IMR-90 (cell line): Measurements from ENCODE around the gene MTMR6. TPM values are rescaled to one million over a fixed set of nuclear protein-coding genes. Genes with fewer than 3 reads are reported as not detected.

Experiments
- ATAC-seq: fragments of 200-7000 bp; cut with Tn5 transposase; 2 replicates; pipeline ENCODE4 v1.9.1; 2020; ENCODE audit warnings: low read depth, mild to moderate bottlenecking, moderate library complexity
- BruUV-seq: library from RNA; stranded (reverse); fragments of 400-500 nt; replicated peaks from 2 replicates; lab custom pipeline; 2021; lab: Mats Ljungman, UMichigan
- CTCF ChIA-PET: fragments of 300-600 bp; formaldehyde crosslinking; extraction: SDS; loops from one replicate; lab custom pipeline; 2021; ENCODE audit warnings: antibody characterized with exemption; lab: Yijun Ruan, JAX
- POLR2A ChIA-PET: fragments of 300-600 bp; sonication (Branson Sonifier 250); formaldehyde crosslinking; loops from one replicate; lab custom pipeline; 2022; ENCODE audit warnings: antibody characterized with exemption; ENCODE audit not compliant: unreplicated experiment; lab: Charles Lee
- DNase-seq: peaks from one replicate; pipeline ENCODE4 v3.0.0; 2013
- H2AFZ ChIP-seq: replicated peaks from 2 replicates; pipeline ENCODE3; 2013; ENCODE audit warnings: low read length, mild to moderate bottlenecking; ENCODE audit not compliant: poor library complexity
- H2AK5ac ChIP-seq: 2 replicates; pipeline ENCODE4 v1.6.1; 2013; ENCODE audit warnings: low read depth, low read length, inconsistent platforms
- H2AK9ac ChIP-seq: replicated peaks from 2 replicates; pipeline ENCODE3; 2013; ENCODE audit warnings: mild to moderate bottlenecking, low read depth, low read length, moderate library complexity; ENCODE audit not compliant: poor library complexity
- H2BK120ac ChIP-seq: 2 replicates; pipeline ENCODE4 v1.6.1; 2013; ENCODE audit warnings: low read depth, low read length, inconsistent platforms
- H2BK15ac ChIP-seq: 3 replicates; pipeline ENCODE4 v1.6.1; 2013; ENCODE audit warnings: low read depth, low read length, inconsistent platforms
- H2BK20ac ChIP-seq: 2 replicates; pipeline ENCODE4 v1.6.1; 2013; ENCODE audit warnings: low read depth, mild to moderate bottlenecking, inconsistent platforms, low read length, moderate library complexity
- H2BK5ac ChIP-seq: 2 replicates; pipeline ENCODE4 v1.6.1; 2013; ENCODE audit warnings: mild to moderate bottlenecking, low read depth, low read length, inconsistent platforms; ENCODE audit not compliant: poor library complexity, severe bottlenecking
- H3K14ac ChIP-seq: replicated peaks from 2 replicates; pipeline ENCODE4 v1.6.1; 2013; ENCODE audit warnings: low read depth, low read length, inconsistent platforms
- H3K18ac ChIP-seq: 2 replicates; pipeline ENCODE4 v1.6.1; 2013; ENCODE audit warnings: low read depth, low read length, control low read depth
- H3K23ac ChIP-seq: 2 replicates; pipeline ENCODE4 v1.6.1; 2013; ENCODE audit warnings: low read depth, low read length, inconsistent platforms
- H3K27ac ChIP-seq: 2 replicates; pipeline ENCODE4 v1.5.1; 2013; ENCODE audit warnings: mild to moderate bottlenecking, control low read depth, low read length; ENCODE audit not compliant: insufficient read depth
- H3K27me3 ChIP-seq: 2 replicates; pipeline ENCODE4 v1.6.1; 2013; ENCODE audit warnings: low read length; ENCODE audit not compliant: control insufficient read depth, insufficient read depth
- H3K36me3 ChIP-seq: 2 replicates; pipeline ENCODE4 v1.6.1; 2013; ENCODE audit warnings: low read length, mixed read lengths; ENCODE audit not compliant: control insufficient read depth, insufficient read depth
- H3K4ac ChIP-seq: 2 replicates; pipeline ENCODE4 v1.6.1; 2013; ENCODE audit warnings: low read depth, low read length, inconsistent platforms
- H3K4me1 ChIP-seq: 2 replicates; pipeline ENCODE4 v1.6.1; 2013; ENCODE audit warnings: low read length, mixed read lengths; ENCODE audit not compliant: control insufficient read depth, insufficient read depth
- H3K4me2 ChIP-seq: 2 replicates; pipeline ENCODE4 v1.6.1; 2013; ENCODE audit warnings: low read depth, mild to moderate bottlenecking, control low read depth, low read length, moderate library complexity
- H3K4me3 ChIP-seq: 2 replicates; pipeline ENCODE4 v1.5.1; 2013; ENCODE audit warnings: low read depth, mild to moderate bottlenecking, control low read depth, low read length, moderate library complexity; ENCODE audit not compliant: insufficient read depth
- H3K56ac ChIP-seq: 2 replicates; pipeline ENCODE4 v1.6.1; 2013; ENCODE audit warnings: low read length, inconsistent platforms; ENCODE audit not compliant: insufficient read depth; ENCODE audit errors: extremely low read depth
- H3K79me1 ChIP-seq, 2 experiments: 2 replicates each; pipeline ENCODE4 v1.6.1; 2013; ENCODE audit warnings: low read length in 2 of 2, inconsistent platforms in 1 of 2, low read depth in 1 of 2
- H3K9ac ChIP-seq: 2 replicates; pipeline ENCODE4 v1.6.1; 2013; ENCODE audit warnings: low read depth, low read length, control low read depth
- H3K9me1 ChIP-seq: 2 replicates; pipeline ENCODE4 v1.6.1; 2013; ENCODE audit warnings: low read length, inconsistent platforms; ENCODE audit not compliant: insufficient read depth
- H3K9me3 ChIP-seq: 2 replicates; pipeline ENCODE4 v1.6.1; 2013; ENCODE audit warnings: low read length; ENCODE audit not compliant: control insufficient read depth, insufficient read depth
- H4K20me1 ChIP-seq: 2 replicates; pipeline ENCODE4 v1.6.1; 2013; ENCODE audit warnings: low read length, inconsistent platforms; ENCODE audit not compliant: insufficient read depth
- H4K5ac ChIP-seq: 2 replicates; pipeline ENCODE4 v1.6.1; 2013; ENCODE audit warnings: mild to moderate bottlenecking, low read depth, low read length, control low read depth
- H4K8ac ChIP-seq, 2 experiments: 2 replicates each; pipeline ENCODE4 v1.6.1; 2013; ENCODE audit warnings: low read depth in 2 of 2, low read length in 2 of 2, control low read depth in 1 of 2, inconsistent platforms in 1 of 2
- H4K91ac ChIP-seq: 2 replicates; pipeline ENCODE4 v1.6.1; 2013; ENCODE audit warnings: low read depth, low read length, inconsistent platforms; ENCODE audit not compliant: insufficient read depth
- BHLHE40 ChIP-seq: fragments of 150-350 bp; IDR thresholded peaks from 2 replicates; pipeline ENCODE4 v1.6.1; 2016; ENCODE audit warnings: mild to moderate bottlenecking, low read depth, low read length
- FOS ChIP-seq: fragments of 150-350 bp; IDR thresholded peaks from 2 replicates; pipeline ENCODE4 v1.6.1; 2016; ENCODE audit warnings: low read depth, low read length
- MAFK ChIP-seq: IDR thresholded peaks from 2 replicates; pipeline ENCODE4 v1.6.1; 2012; ENCODE audit warnings: low read depth, low read length, improper control_type of control experiment
- MAZ ChIP-seq: IDR thresholded peaks from 2 replicates; pipeline ENCODE4 v1.6.1; 2012; ENCODE audit warnings: low read depth, mild to moderate bottlenecking, low read length, improper control_type of control experiment, moderate library complexity, borderline replicate concordance
- MXI1 ChIP-seq: IDR thresholded peaks from 2 replicates; pipeline ENCODE4 v1.6.1; 2012; ENCODE audit warnings: low read depth, mild to moderate bottlenecking, low read length, moderate library complexity, borderline replicate concordance
- NFE2L2 ChIP-seq: fragments of 150-350 bp; IDR thresholded peaks from 2 replicates; pipeline ENCODE4 v1.6.1; 2016; ENCODE audit warnings: low read depth, mild to moderate bottlenecking, low read length
- RAD21 ChIP-seq: IDR thresholded peaks from 2 replicates; pipeline ENCODE4 v1.6.1; 2012; ENCODE audit warnings: low read length, improper control_type of control experiment
- RCOR1 ChIP-seq: IDR thresholded peaks from 2 replicates; pipeline ENCODE4 v1.6.1; 2012; ENCODE audit warnings: mild to moderate bottlenecking, low read length, improper control_type of control experiment; ENCODE audit not compliant: insufficient replicate concordance
- RFX5 ChIP-seq: IDR thresholded peaks from 2 replicates; pipeline ENCODE4 v1.8.0; 2012; ENCODE audit warnings: low read depth, mild to moderate bottlenecking, low read length, moderate library complexity
- SMC3 ChIP-seq: fragments of 150-350 bp; IDR thresholded peaks from 2 replicates; pipeline ENCODE4 v1.6.1; 2016; ENCODE audit warnings: low read depth, mild to moderate bottlenecking, antibody characterized with exemption, low read length, moderate library complexity
- WGBS, 2 experiments: methylation state at CpG; one replicate each; pipeline versions ENCODE4 v1.1.5 to v1.1.7; 2013; ENCODE audit warnings: missing lambda C conversion rate in 2 of 2; ENCODE audit not compliant: insufficient read length in 1 of 2; ENCODE audit errors: extremely low coverage in 2 of 2; 5-methylcytosine and 5-hydroxymethylcytosine counted together
- dilution Hi-C: fragments of 300-500 bp; cut with HindIII; formaldehyde crosslinking; loops from one replicate; pipeline ENCODE4 v1.14.3; 2018; ENCODE audit warnings: low sequenced_read_pairs; ENCODE audit not compliant: unreplicated experiment
- in situ Hi-C: fragments of 300-500 bp; cut with MboI; formaldehyde crosslinking; loops from 3 replicates; pipeline ENCODE4 v1.14.3; 2019; ENCODE audit warnings: low sequenced_read_pairs, inconsistent platforms, mixed read lengths
- intact Hi-C: fragments of 100-400 bp; cut with micrococcal nuclease; formaldehyde crosslinking; loops from 2 replicates; pipeline ENCODE4 v1.10.0; 2022
- polyA plus RNA-seq, 3 experiments: library from polyadenylated mRNA; depleted of rRNA; stranded (reverse); fragments of >200 nt; gene quantifications; 2 replicates each; pipeline ENCODE4 v1.2.3, GENCODE V29; 2012; ENCODE audit warnings: low replicate concordance in 1 of 3
- total RNA-seq: library from RNA; depleted of rRNA; stranded (reverse); fragments of >200 nt; gene quantifications from 2 replicates; pipeline ENCODE4 v1.2.3, GENCODE V29; 2012
- TF ChIP-seq, protein P1 (sequence below): conservative IDR thresholded peaks from 2 replicates; pipeline ENCODE4 v1.5.1; 2012; ENCODE audit warnings: mild to moderate bottlenecking, low read depth, low read length, improper control_type of control experiment
- TF ChIP-seq, protein P2 (sequence below): fragments of 150-350 bp; IDR thresholded peaks from 2 replicates; pipeline ENCODE4 v1.6.1; 2016; ENCODE audit warnings: low read depth, mild to moderate bottlenecking, low read length, moderate library complexity, borderline replicate concordance

The MTMR6 gene
- total and polyA plus RNA-seq, 2 of the 4 experiments (the other 2 are of a cell fraction): 9.4 to 21.7 TPM

DNA sequence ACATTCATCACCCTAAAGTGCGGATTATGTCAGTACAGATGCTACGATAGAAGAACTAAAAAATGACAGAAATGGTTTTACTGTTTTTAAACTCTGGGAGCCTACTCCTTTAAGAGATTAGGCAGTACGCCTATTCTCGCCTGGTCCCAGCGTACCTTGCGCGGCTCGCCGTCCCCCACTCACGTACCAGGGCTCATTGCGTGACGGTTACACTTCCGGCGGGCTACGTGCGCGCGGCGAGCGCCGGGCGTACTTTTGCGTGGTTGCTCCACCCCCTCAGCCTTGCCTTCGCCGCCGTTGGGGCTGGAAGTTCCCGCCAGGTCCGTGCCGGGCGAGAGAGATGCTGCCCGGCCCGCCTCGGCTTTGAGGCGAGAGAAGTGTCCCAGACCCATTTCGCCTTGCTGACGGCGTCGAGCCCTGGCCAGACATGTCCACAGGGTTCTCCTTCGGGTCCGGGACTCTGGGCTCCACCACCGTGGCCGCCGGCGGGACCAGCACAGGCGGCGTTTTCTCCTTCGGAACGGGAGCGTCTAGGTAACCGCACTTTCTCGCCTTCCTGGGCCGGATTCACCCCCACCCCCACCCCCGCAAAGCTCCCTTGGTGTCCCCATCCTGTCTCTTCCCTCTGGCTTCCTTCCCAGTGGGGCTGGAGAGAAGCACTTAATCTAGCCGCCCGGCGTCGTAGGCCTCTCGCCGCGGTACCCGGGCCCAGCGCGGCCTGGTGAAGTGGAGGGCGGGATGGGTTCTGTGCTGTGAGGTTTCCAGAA lies 14.2 kb upstream of the MTMR6 start, which contains the start of gene NUP58:
NUP58 (plus strand) TSS at position 279 of the 767 bp plus-strand sequence; CDS start at position 428, 149 bp downstream.
- peak; percentile 95 for DNase-seq
- Histone ChIP-seq H2BK5ac (peak within 1 kb of the TSS; percentile 86), H3K4me1 (no peaks in the 10 kb centered on the region; the same call in 1 of the 2 replicates), H2BK15ac (peak within 1 kb of the TSS; percentile 89; the same call in 1 of the 3 replicates), H3K23ac (peak within 1 kb of the TSS; percentile 94), H2AK9ac (peak within 1 kb of the TSS; percentile 97), H3K18ac (peak within 1 kb of the TSS; percentile 84), H3K79me1 (peaks cover 0 to 8% of the 10 kb centered on the region in 2 experiments; a peak in 1 of 4 replicates), H4K20me1 (peaks cover 26% of the 10 kb centered on the region), H2BK20ac (peak within 1 kb of the TSS; percentile 75; the same call in 1 of the 2 replicates), H3K14ac (peak within 1 kb of the TSS; percentile 99), H4K91ac (peak within 1 kb of the TSS; percentile 90), H4K8ac (peak within 1 kb of the TSS; percentile 99 to 100), H3K27ac (peak within 1 kb of the TSS; percentile 91), H3K4me3 (peak within 1 kb of the TSS; percentile 92), H3K27me3 (peaks cover 3% of the 10 kb centered on the region; the same call in 1 of the 2 replicates), H3K4me2 (peak within 1 kb of the TSS; percentile 94), H3K36me3 (peaks cover 2% of the 10 kb centered on the region), H3K4ac (peak within 1 kb of the TSS; percentile 96), H2AFZ (peak within 1 kb of the TSS; percentile 97), H3K56ac (peak within 1 kb of the TSS; percentile 89), H2AK5ac (peak within 1 kb of the TSS; percentile 62), H2BK120ac (peak within 1 kb of the TSS; percentile 86), H3K9me1 (no peaks in the 10 kb centered on the region), H3K9ac (peak within 1 kb of the TSS; percentile 99), H4K5ac (peak within 1 kb of the TSS; percentile 98), H3K9me3 (no peaks in the 10 kb centered on the region)
- ChIA-PET CTCF (no interaction called here), POLR2A (interaction anchor here (1.3 kb wide), 1 partner anchor 15 kb away, joined by 4 read pairs; no protein-coding TSS in a partner anchor)
- WGBS, 2 experiments: 0% methylated on average over 42 of the region's 64 CpGs; no CpG with 5 or more reads in 1 of the 2 experiments
- no TSS peak for BruUV-seq
- intact Hi-C loops: loop anchor here (1.0 kb wide), 1 partner anchor 14 kb away; the partner anchor contains the start of gene MTMR6
- in situ Hi-C loops: no loop called here
- peak; percentile 100 for ATAC-seq
- dilution Hi-C loops: no loop called here
- TF ChIP-seq NFE2L2 (no peak; the same call in 1 of the 2 replicates), SMC3 (no peak), MAFK (no peak), RCOR1 (no peak), MAZ (peak; percentile 78; the same call in 1 of the 2 replicates), MXI1 (peak; percentile 69; the same call in 1 of the 2 replicates), RAD21 (no peak), FOS (no peak; the same call in 1 of the 2 replicates), RFX5 (no peak), BHLHE40 (peak; percentile 67; the same call in 1 of the 2 replicates)
- TF ChIP-seq, protein P1, sequence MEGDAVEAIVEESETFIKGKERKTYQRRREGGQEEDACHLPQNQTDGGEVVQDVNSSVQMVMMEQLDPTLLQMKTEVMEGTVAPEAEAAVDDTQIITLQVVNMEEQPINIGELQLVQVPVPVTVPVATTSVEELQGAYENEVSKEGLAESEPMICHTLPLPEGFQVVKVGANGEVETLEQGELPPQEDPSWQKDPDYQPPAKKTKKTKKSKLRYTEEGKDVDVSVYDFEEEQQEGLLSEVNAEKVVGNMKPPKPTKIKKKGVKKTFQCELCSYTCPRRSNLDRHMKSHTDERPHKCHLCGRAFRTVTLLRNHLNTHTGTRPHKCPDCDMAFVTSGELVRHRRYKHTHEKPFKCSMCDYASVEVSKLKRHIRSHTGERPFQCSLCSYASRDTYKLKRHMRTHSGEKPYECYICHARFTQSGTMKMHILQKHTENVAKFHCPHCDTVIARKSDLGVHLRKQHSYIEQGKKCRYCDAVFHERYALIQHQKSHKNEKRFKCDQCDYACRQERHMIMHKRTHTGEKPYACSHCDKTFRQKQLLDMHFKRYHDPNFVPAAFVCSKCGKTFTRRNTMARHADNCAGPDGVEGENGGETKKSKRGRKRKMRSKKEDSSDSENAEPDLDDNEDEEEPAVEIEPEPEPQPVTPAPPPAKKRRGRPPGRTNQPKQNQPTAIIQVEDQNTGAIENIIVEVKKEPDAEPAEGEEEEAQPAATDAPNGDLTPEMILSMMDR: no peak
- TF ChIP-seq, protein P2, sequence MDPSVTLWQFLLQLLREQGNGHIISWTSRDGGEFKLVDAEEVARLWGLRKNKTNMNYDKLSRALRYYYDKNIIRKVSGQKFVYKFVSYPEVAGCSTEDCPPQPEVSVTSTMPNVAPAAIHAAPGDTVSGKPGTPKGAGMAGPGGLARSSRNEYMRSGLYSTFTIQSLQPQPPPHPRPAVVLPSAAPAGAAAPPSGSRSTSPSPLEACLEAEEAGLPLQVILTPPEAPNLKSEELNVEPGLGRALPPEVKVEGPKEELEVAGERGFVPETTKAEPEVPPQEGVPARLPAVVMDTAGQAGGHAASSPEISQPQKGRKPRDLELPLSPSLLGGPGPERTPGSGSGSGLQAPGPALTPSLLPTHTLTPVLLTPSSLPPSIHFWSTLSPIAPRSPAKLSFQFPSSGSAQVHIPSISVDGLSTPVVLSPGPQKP: peak; percentile 67; the same call in 1 of the 2 replicates
